Cardiac muscle cell (in vitro differentiated cells and primary cell): ENCODE data around the gene MYRF. TPM values are rescaled to one million over a fixed set of nuclear protein-coding genes. Genes with fewer than 3 reads are reported as not detected.

Experiments
- DNase-seq, 2 donors: peaks; one replicate each; pipeline versions ENCODE4 v3.0.0 to v3.0.0-alpha.2; 2010 to 2017; ENCODE audit warnings: low read depth in 1 of 2, low spot score in 1 of 2
- H3K27ac ChIP-seq: fragments of 200-600 bp; sonication (generic); 2 replicates; pipeline ENCODE4 v1.5.1; 2016
- H3K27me3 ChIP-seq: fragments of 200-600 bp; sonication (generic); 2 replicates; pipeline ENCODE4 v1.6.0; 2016; ENCODE audit warnings: control low read depth
- H3K36me3 ChIP-seq: fragments of 200-600 bp; sonication (generic); 2 replicates; pipeline ENCODE4 v1.5.1; 2016; ENCODE audit warnings: control low read depth
- H3K4me1 ChIP-seq: fragments of 200-600 bp; sonication (generic); 2 replicates; pipeline ENCODE4 v1.8.1; 2017; ENCODE audit warnings: low read depth, mild to moderate bottlenecking, mixed run types
- H3K4me3 ChIP-seq: fragments of 200-600 bp; sonication (generic); 2 replicates; pipeline ENCODE4 v1.5.1; 2016; ENCODE audit warnings: mild to moderate bottlenecking
- H3K9me3 ChIP-seq: fragments of 200-600 bp; sonication (generic); 2 replicates; pipeline ENCODE4 v1.5.1; 2017; ENCODE audit warnings: low read depth, mild to moderate bottlenecking, control low read depth
- CTCF ChIP-seq: IDR thresholded peaks from 2 replicates; pipeline ENCODE4 v1.5.1; 2012; ENCODE audit warnings: low read depth, mild to moderate bottlenecking, low read length
- polyA plus RNA-seq: library from polyadenylated mRNA; unstranded; fragments of >200 nt; fragmentation: Nextera tagmentation; extraction: Ambion mirVana; gene quantifications from 2 replicates; pipeline ENCODE4 v1.2.1, GENCODE V29; 2016
- total RNA-seq: library from RNA; depleted of rRNA; stranded (reverse); fragments of >200 nt; gene quantifications from 2 replicates; pipeline ENCODE4 v1.2.3, GENCODE V29; 2016

The MYRF gene
- total and polyA plus RNA-seq, 2 experiments from 2014 or later = 29.3 to 56.9 TPM

- H3K9me3 ChIP-seq = no peaks in the 10 kb centered on the region
- TF ChIP-seq CTCF = no peak
- H3K27me3 ChIP-seq = no peaks in the 10 kb centered on the region
- no peaks in the 10 kb centered on the region for H3K4me1 ChIP-seq
- no peak for DNase-seq
- no peak overlapping the region for H3K27ac ChIP-seq
- H3K4me3 ChIP-seq = no peak overlapping the region
- peaks cover 25% of the 10 kb centered on the region for H3K36me3 ChIP-seq
Observed at GRCh38 chr11:61784506-61784805, 32.0 kb downstream of the MYRF start.

- Histone ChIP-seq H3K27ac (no peak overlapping the region), H3K4me1 (no peaks in the 10 kb centered on the region), H3K36me3 (peaks cover 31% of the 10 kb centered on the region), H3K27me3 (no peaks in the 10 kb centered on the region), H3K4me3 (no peak overlapping the region), H3K9me3 (no peaks in the 10 kb centered on the region)
- no peak for TF ChIP-seq CTCF
- DNase-seq = no peak
Observed at GRCh38 chr11:61785837-61786402, 33.5 kb downstream of the MYRF start.

- Histone ChIP-seq H3K36me3 (peaks cover 24% of the 10 kb centered on the region), H3K27ac (peak overlapping the region; percentile 34), H3K4me1 (peaks cover 5% of the 10 kb centered on the region), H3K9me3 (no peaks in the 10 kb centered on the region), H3K4me3 (no peak overlapping the region), H3K27me3 (no peaks in the 10 kb centered on the region)
- TF ChIP-seq CTCF = peak; percentile 83
- DNase-seq = peak; percentile 82 to 88
Observed at GRCh38 chr11:61787928-61788491, 35.6 kb downstream of the MYRF start.

- H3K9me3 ChIP-seq = no peaks in the 10 kb centered on the region
- H3K4me1 ChIP-seq = peaks cover 11% of the 10 kb centered on the region
- H3K36me3 ChIP-seq = peaks cover 18% of the 10 kb centered on the region
- no peak for TF ChIP-seq CTCF
- peak overlapping the region; percentile 76 for H3K4me3 ChIP-seq
- peak overlapping the region; percentile 91 for H3K27ac ChIP-seq
- no peaks in the 10 kb centered on the region for H3K27me3 ChIP-seq
- DNase-seq = peak; percentile 84 to 96
Observed at GRCh38 chr11:61791737-61792309, 39.4 kb downstream of the MYRF start.

- peak; percentile 92 to 94 for DNase-seq
- Histone ChIP-seq H3K9me3 (no peaks in the 10 kb centered on the region), H3K4me1 (peaks cover 11% of the 10 kb centered on the region), H3K27ac (peak within 1 kb of the TSS; percentile 91), H3K36me3 (peaks cover 13% of the 10 kb centered on the region), H3K4me3 (peak within 1 kb of the TSS; percentile 76), H3K27me3 (no peaks in the 10 kb centered on the region)
- no peak for TF ChIP-seq CTCF
Observed at GRCh38 chr11:61792310-61793082, 40.1 kb downstream of the MYRF start, which contains the start of the genes FEN1 and TMEM258. Gene FEN1, plus strand, starts transcription at chr11:61792911. Its CDS starts 2,451 bp downstream, at chr11:61795362. Gene TMEM258, minus strand, starts transcription at chr11:61792599. Its CDS starts 41 bp downstream, at chr11:61792558.
